AG04450 (cell line): ENCODE results near the gene ZSWIM3. TPM values are rescaled to one million over a fixed set of nuclear protein-coding genes. Genes with fewer than 3 reads are reported as not detected.

Experiments used
- CTCF ChIA-PET: fragments of 300-600, 350-600 bp; formaldehyde crosslinking; extraction: SDS; loops from one replicate; lab custom pipeline; 2022; ENCODE audit warnings: antibody characterized with exemption, inconsistent platforms; lab: Charles Lee
- POLR2A ChIA-PET: fragments of 350-600 bp; formaldehyde crosslinking; extraction: SDS; loops from one replicate; lab custom pipeline; 2021; ENCODE audit warnings: antibody characterized with exemption, inconsistent platforms; lab: Yijun Ruan, JAX
- DNase-seq: peaks from one replicate; pipeline ENCODE4 v3.0.0-alpha.2; 2011; ENCODE audit warnings: low read depth, low spot score
- H3K27ac ChIP-seq: one replicate; pipeline ENCODE4 v1.5.1; 2012; ENCODE audit warnings: low read depth, low read length, control low read depth
- H3K27me3 ChIP-seq: one replicate; pipeline ENCODE4 v1.6.0; 2012; ENCODE audit warnings: low read length; ENCODE audit not compliant: control insufficient read depth, insufficient read depth
- H3K4me3 ChIP-seq: 2 replicates; pipeline ENCODE4 v1.5.1; 2011; ENCODE audit warnings: mild to moderate bottlenecking, low read depth, low read length, control low read depth
- H3K9me3 ChIP-seq: 2 replicates; pipeline ENCODE4 v1.5.1; 2012; ENCODE audit warnings: low read length; ENCODE audit not compliant: control insufficient read depth, insufficient read depth
- polyA plus RNA-seq: library from polyadenylated mRNA; depleted of rRNA; stranded (reverse); fragments of >200 nt; gene quantifications from 2 replicates; pipeline ENCODE4 v1.2.3, GENCODE V29; 2011; rRNA removed
- TF ChIP-seq, protein P1 (sequence below): IDR thresholded peaks from 2 replicates; pipeline ENCODE4 v1.5.1; 2011; ENCODE audit warnings: low read depth, low read length, control low read depth, inconsistent platforms

ZSWIM3 gene
- polyA plus RNA-seq, 1 experiment = 4.6 TPM

DNA sequence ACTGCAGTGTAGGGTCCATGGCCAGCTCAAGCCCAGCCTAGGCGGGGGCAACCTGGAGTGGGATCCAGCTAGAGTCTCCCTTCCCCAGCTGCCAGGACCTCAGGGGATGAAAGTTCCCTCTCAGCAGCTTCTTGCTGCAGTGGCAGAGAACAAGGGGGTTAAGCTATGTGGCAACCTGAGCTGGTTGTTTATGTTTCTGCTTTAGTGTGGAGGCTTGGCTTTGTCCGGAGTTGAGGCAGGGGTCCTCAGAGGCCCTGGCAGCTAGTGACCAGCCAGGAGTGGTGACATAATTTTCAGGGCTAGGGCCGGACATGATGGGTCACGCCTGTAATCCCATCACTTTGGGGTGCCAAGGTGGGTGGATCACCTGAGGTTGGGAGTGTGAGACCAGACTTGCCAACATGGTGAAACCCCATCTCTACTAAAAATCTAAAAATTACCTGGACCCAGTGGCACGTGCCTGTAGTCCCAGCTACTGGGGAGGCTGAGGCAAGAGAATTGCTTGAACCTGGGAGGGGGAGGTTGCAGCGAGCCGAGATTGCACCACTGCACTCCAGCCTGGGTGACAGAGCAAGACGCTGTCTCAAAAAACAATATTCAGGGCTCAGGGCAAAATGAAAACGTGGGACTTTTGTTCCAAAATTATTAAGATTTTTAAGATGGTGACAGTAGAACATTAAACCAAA is 68.5 kb downstream of the ZSWIM3 start:
- Histone ChIP-seq H3K4me3 (no peak overlapping the region), H3K27ac (no peak overlapping the region), H3K9me3 (no peaks in the 10 kb centered on the region), H3K27me3 (no peaks in the 10 kb centered on the region)
- POLR2A ChIA-PET = interaction anchor here (1.2 to 4.1 kb wide), 2 partner anchors 9 to 14 kb away, joined by 4 to 47 read pairs; partner anchors contain the start of genes PCIF1 and PLTP
- no peak for DNase-seq
- TF ChIP-seq, protein P1, sequence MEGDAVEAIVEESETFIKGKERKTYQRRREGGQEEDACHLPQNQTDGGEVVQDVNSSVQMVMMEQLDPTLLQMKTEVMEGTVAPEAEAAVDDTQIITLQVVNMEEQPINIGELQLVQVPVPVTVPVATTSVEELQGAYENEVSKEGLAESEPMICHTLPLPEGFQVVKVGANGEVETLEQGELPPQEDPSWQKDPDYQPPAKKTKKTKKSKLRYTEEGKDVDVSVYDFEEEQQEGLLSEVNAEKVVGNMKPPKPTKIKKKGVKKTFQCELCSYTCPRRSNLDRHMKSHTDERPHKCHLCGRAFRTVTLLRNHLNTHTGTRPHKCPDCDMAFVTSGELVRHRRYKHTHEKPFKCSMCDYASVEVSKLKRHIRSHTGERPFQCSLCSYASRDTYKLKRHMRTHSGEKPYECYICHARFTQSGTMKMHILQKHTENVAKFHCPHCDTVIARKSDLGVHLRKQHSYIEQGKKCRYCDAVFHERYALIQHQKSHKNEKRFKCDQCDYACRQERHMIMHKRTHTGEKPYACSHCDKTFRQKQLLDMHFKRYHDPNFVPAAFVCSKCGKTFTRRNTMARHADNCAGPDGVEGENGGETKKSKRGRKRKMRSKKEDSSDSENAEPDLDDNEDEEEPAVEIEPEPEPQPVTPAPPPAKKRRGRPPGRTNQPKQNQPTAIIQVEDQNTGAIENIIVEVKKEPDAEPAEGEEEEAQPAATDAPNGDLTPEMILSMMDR = no peak
- CTCF ChIA-PET = interaction anchor here (0.7 to 1.5 kb wide), 3 partner anchors 36 to 44 kb away, joined by 3 to 5 read pairs (median 4); no protein-coding TSS in a partner anchor

DNA sequence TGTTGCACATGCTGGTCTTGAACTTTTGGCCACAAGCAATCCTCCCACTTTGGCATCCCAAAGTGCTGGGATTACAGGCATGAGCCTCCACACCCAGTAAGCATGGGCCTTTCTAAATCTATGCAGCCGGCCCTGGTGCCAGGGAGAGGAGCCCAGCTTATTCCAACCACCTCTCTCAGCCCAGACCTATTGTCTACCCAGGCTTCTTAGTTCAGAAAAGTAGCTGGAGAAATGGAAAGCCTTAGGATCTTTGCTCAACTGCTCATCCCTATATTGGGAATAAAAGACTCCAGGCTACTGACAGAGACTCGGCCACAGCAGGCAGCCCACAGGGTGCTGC is 69.3 kb downstream of the ZSWIM3 start:
- CTCF ChIA-PET = interaction anchor here (1.1 kb wide), 1 partner anchor 37 kb away, joined by 3 read pairs; no protein-coding TSS in a partner anchor

DNA sequence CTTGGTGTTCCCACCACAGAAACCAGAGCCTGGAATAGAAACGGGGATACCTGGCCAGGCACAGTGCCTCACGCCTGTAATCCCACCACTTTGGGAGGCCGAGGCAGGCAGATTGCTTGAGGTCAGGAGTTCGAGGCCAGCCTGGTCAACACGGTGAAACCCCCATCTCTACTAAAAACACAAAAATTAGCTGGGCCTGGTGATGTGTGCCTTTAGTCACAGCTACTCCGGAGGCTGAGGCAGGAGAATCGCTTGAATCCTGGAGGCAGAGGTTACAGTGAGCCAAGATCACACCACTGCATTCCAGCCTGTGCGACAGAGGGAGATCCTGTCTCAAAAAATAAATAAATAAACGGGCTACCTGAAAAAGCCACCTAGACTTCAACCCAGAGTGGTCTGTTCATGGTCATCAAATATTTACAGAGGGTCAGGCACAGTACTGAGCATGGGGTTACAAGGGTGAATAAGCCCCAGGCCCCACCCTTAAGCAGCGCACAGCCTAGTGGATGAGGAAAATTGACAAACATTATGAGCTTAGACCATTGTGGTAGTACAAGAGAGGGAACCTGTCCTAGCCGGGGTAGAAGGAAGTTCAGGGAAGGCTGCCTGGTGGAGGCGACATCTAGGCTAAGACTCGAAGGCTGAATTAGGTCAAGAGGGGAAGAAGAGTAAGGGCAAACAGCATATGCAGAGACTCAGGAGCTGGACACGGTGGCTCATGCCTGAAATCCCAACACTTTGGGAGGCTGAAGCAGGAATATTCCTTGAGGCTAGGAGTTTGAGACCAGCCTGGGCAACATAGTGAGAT is 69.9 kb downstream of the ZSWIM3 start:
- H3K27me3 ChIP-seq = no peaks in the 10 kb centered on the region
- DNase-seq = no peak
- CTCF ChIA-PET = interaction anchor here (0.8 to 1.1 kb wide), 3 partner anchors 37 to 43 kb away, joined by 3 to 5 read pairs (median 4); no protein-coding TSS in a partner anchor
- H3K27ac ChIP-seq = no peak overlapping the region
- no peaks in the 10 kb centered on the region for H3K9me3 ChIP-seq
- POLR2A ChIA-PET = interaction anchor here (1.1 to 4.1 kb wide), 2 partner anchors 7 to 101 kb away, joined by 3 to 47 read pairs; partner anchors contain the start of gene PCIF1
- H3K4me3 ChIP-seq = no peak overlapping the region
- TF ChIP-seq, protein P1 = no peak

More for the DNA sequence above, 69.3 kb downstream of the ZSWIM3 start:
- POLR2A ChIA-PET = interaction anchor here (4.1 kb wide), 1 partner anchor 8 kb away, joined by 47 read pairs; the partner anchor contains the start of gene PCIF1
- no peaks in the 10 kb centered on the region for H3K27me3 ChIP-seq
- no peaks in the 10 kb centered on the region for H3K9me3 ChIP-seq
- H3K4me3 ChIP-seq = no peak overlapping the region
- no peak for DNase-seq
- TF ChIP-seq, protein P1 = no peak
- no peak overlapping the region for H3K27ac ChIP-seq

Other genes starting within 250 kb of the ZSWIM3 start
- gene WFDC10A, start 227.9 kb upstream of the ZSWIM3 start, polyA plus RNA-seq = not detected in 2 replicates
- not detected in 2 replicates for gene WFDC9, start 226.3 kb upstream of the ZSWIM3 start, polyA plus RNA-seq
- gene WFDC11, start 187.4 kb upstream of the ZSWIM3 start, polyA plus RNA-seq = not detected in 2 replicates
- gene WFDC13, start 155.6 kb upstream of the ZSWIM3 start, polyA plus RNA-seq = not detected in 2 replicates
- 0.29 TPM in 1 of 2 replicates, not detected in the other for gene WFDC10B, start 152.6 kb upstream of the ZSWIM3 start, polyA plus RNA-seq
- gene SPINT4, start 135.3 kb upstream of the ZSWIM3 start, polyA plus RNA-seq = not detected in 2 replicates
- 0.30 TPM in 1 of 2 replicates, not detected in the other for gene WFDC3, start 65.7 kb upstream of the ZSWIM3 start, polyA plus RNA-seq
- 43.9 and 45.3 TPM in 2 replicates for gene DNTTIP1, start 65.7 kb upstream of the ZSWIM3 start, polyA plus RNA-seq
- 25.3 and 27.8 TPM in 2 replicates for gene UBE2C, start 45.0 kb upstream of the ZSWIM3 start, polyA plus RNA-seq
- gene TNNC2, start 30.3 kb upstream of the ZSWIM3 start, polyA plus RNA-seq = 0.38 and 0.45 TPM in 2 replicates
- 9.2 and 11.5 TPM in 2 replicates for gene SNX21, start 23.8 kb upstream of the ZSWIM3 start, polyA plus RNA-seq
- gene ACOT8, start 222 bp upstream of the ZSWIM3 start, polyA plus RNA-seq = 27.0 and 37.7 TPM in 2 replicates
- 5.3 and 6.5 TPM in 2 replicates for gene ZSWIM1, start 23.6 kb downstream of the ZSWIM3 start, polyA plus RNA-seq
- 0.43 and 0.50 TPM in 2 replicates for gene SPATA25, start 30.0 kb downstream of the ZSWIM3 start, polyA plus RNA-seq
- 1.1 and 1.9 TPM in 2 replicates for gene NEURL2, start 33.6 kb downstream of the ZSWIM3 start, polyA plus RNA-seq
- 234 and 267 TPM in 2 replicates for gene CTSA, start 33.7 kb downstream of the ZSWIM3 start, polyA plus RNA-seq
- 105 and 154 TPM in 2 replicates for gene PLTP, start 54.5 kb downstream of the ZSWIM3 start, polyA plus RNA-seq
- gene PCIF1, start 77.1 kb downstream of the ZSWIM3 start, polyA plus RNA-seq = 11.5 and 14.6 TPM in 2 replicates
- gene ZNF335, start 114.6 kb downstream of the ZSWIM3 start, polyA plus RNA-seq = 5.5 and 7.6 TPM in 2 replicates
- not detected in 2 replicates for gene MMP9, start 151.3 kb downstream of the ZSWIM3 start, polyA plus RNA-seq
- 0.55 and 1.7 TPM in 2 replicates for gene SLC12A5, start 171.6 kb downstream of the ZSWIM3 start, polyA plus RNA-seq
- gene NCOA5, start 232.3 kb downstream of the ZSWIM3 start, polyA plus RNA-seq = 21.5 and 27.0 TPM in 2 replicates